Naive thymus-derived CD4-positive, alpha-beta T cell (primary cell): Measurements from ENCODE around the gene NOL4L. TPM values are rescaled to one million over a fixed set of nuclear protein-coding genes. Genes with fewer than 3 reads are reported as not detected.

ENCODE experiments used
- ATAC-seq: fragments of 150-1000 bp; cut with Tn5 transposase; 2 replicates; pipeline ENCODE4 v1.10.0; 2021; ENCODE audit warnings: mild to moderate bottlenecking, moderate library complexity
- CTCF ChIA-PET: fragments of 350-600 bp; sonication (Branson Sonifier 250); formaldehyde crosslinking; loops from one replicate; lab custom pipeline; 2021; ENCODE audit warnings: antibody characterized with exemption; lab: Charles Lee
- POLR2A ChIA-PET: fragments of 350-600 bp; sonication (Branson Sonifier 250); formaldehyde crosslinking; loops from one replicate; lab custom pipeline; 2021; ENCODE audit warnings: antibody characterized with exemption, inconsistent platforms; lab: Charles Lee
- DNase-seq, 9 donors: peaks; one replicate each; pipeline versions ENCODE4 v3.0.0 to v3.0.0-alpha.2; 2020 to 2022; ENCODE audit warnings: mixed read lengths in 1 of 9
- H3K27ac ChIP-seq: one replicate; pipeline ENCODE4 v1.7.0; 2013; ENCODE audit warnings: mild to moderate bottlenecking, low read depth, low read length, moderate library complexity
- H3K27me3 ChIP-seq, 2 donors: one replicate each; pipeline ENCODE4 v1.7.0; 2013; ENCODE audit warnings: low read length in 2 of 2, mild to moderate bottlenecking in 2 of 2, moderate library complexity in 2 of 2; ENCODE audit not compliant: control insufficient read depth in 2 of 2, insufficient read depth in 2 of 2
- H3K36me3 ChIP-seq, 3 experiments: 1 replicate in 2 of 3; 2 replicates in 1 of 3; pipeline ENCODE4 v1.7.0; 2013; ENCODE audit warnings: low read length in 3 of 3, mild to moderate bottlenecking in 3 of 3, moderate library complexity in 1 of 3; ENCODE audit not compliant: insufficient read depth in 3 of 3, control insufficient read depth in 2 of 3
- H3K4me1 ChIP-seq, 2 donors: one replicate each; pipeline ENCODE4 v1.7.0; 2013; ENCODE audit warnings: low read length in 2 of 2, mild to moderate bottlenecking in 2 of 2, moderate library complexity in 1 of 2; ENCODE audit not compliant: control insufficient read depth in 2 of 2, insufficient read depth in 2 of 2
- H3K4me3 ChIP-seq: 2 replicates; pipeline ENCODE4 v1.7.0; 2013; ENCODE audit warnings: mild to moderate bottlenecking, low read length
- H3K9me3 ChIP-seq, 3 experiments: 1 replicate in 2 of 3; 2 replicates in 1 of 3; pipeline ENCODE4 v1.7.0; 2013; ENCODE audit warnings: low read length in 3 of 3; ENCODE audit not compliant: control insufficient read depth in 2 of 3
- H3K27ac Mint-ChIP-seq, 9 donors: one replicate each; pipeline ENCODE4 v1.8.0; 2020 to 2022; ENCODE audit warnings: mixed read lengths in 9 of 9, mild to moderate bottlenecking in 8 of 9, moderate library complexity in 5 of 9, inconsistent platforms in 2 of 9
- H3K27me3 Mint-ChIP-seq, 5 donors: one replicate each; pipeline ENCODE4 v1.8.0; 2021 to 2022; ENCODE audit warnings: mixed read lengths in 5 of 5, mild to moderate bottlenecking in 1 of 5
- H3K36me3 Mint-ChIP-seq, 5 donors: one replicate each; pipeline ENCODE4 v1.8.0; 2020 to 2022; ENCODE audit warnings: mixed read lengths in 5 of 5, mild to moderate bottlenecking in 3 of 5, inconsistent platforms in 1 of 5
- H3K4me1 Mint-ChIP-seq, 7 donors: one replicate each; pipeline ENCODE4 v1.8.0; 2020 to 2022; ENCODE audit warnings: mixed read lengths in 7 of 7, mild to moderate bottlenecking in 3 of 7, inconsistent platforms in 1 of 7
- H3K4me3 Mint-ChIP-seq, 10 donors: one replicate each; pipeline ENCODE4 v1.8.0; 2020 to 2022; ENCODE audit warnings: mild to moderate bottlenecking in 10 of 10, mixed read lengths in 10 of 10, moderate library complexity in 6 of 10, inconsistent platforms in 2 of 10
- H3K9me3 Mint-ChIP-seq, 11 donors: one replicate each; pipeline ENCODE4 v1.8.0; 2020 to 2022; ENCODE audit warnings: mixed read lengths in 11 of 11, mild to moderate bottlenecking in 4 of 11, inconsistent platforms in 1 of 11, moderate library complexity in 1 of 11
- intact Hi-C, 2 donors: fragments of 100-400 bp; cut with micrococcal nuclease; formaldehyde crosslinking; loops; one replicate each; pipeline ENCODE4 v1.15.1; 2023
- polyA plus RNA-seq, 2 donors: library from polyadenylated mRNA; unstranded; fragments of 300-500 nt; fragmentation: Illumina TruSeq; gene quantifications; one replicate each; pipeline ENCODE4 v1.2.3, GENCODE V29; 2021
- total RNA-seq, 6 experiments: library from RNA in 5 of 6; stranded (reverse) in 5 of 6; gene quantifications; 1 replicate in 5 of 6; 2 replicates in 1 of 6; pipeline ENCODE4 v1.2.3 and lab custom pipeline; 2021 to 2026

The NOL4L gene
- total and polyA plus RNA-seq, 7 experiments from 2014 or later: 17.3 to 81.9 (median 62.7) TPM

GRCh38 chr20:32572271-32572968 is 12.7 kb downstream of the NOL4L start:
- H3K27ac Mint-ChIP-seq: peak overlapping the region in 6 of 9 donors; percentile 55 to 86 (median 81)
- intact Hi-C loops: no loop called here
- no peak for ATAC-seq
- H3K36me3 ChIP-seq: no peaks in the 10 kb centered on the region
- H3K27me3 ChIP-seq: no peaks in the 10 kb centered on the region
- CTCF ChIA-PET: interaction anchor here (1.4 kb wide), 1 partner anchor 80 kb away, joined by 3 read pairs; no protein-coding TSS in a partner anchor
- H3K36me3 Mint-ChIP-seq: no peaks in the 10 kb centered on the region
- no peaks in the 10 kb centered on the region for H3K9me3 Mint-ChIP-seq
- peak overlapping the region; percentile 9 for H3K27ac ChIP-seq
- no peaks in the 10 kb centered on the region for H3K27me3 Mint-ChIP-seq
- no peak overlapping the region for H3K4me3 ChIP-seq
- DNase-seq: no peak
- peak overlapping the region in 3 of 10 donors; percentile 33 to 50 (median 49) for H3K4me3 Mint-ChIP-seq
- POLR2A ChIA-PET: interaction anchor here (0.9 to 1.5 kb wide), 4 partner anchors 10 to 47 kb away, joined by 3 to 6 read pairs (median 3); no protein-coding TSS in a partner anchor
- H3K4me1 Mint-ChIP-seq: peaks cover 0 to 55% (median 17%) of the 10 kb centered on the region in 7 donors
- H3K4me1 ChIP-seq: peaks cover 26 to 57% of the 10 kb centered on the region in 2 donors
- H3K9me3 ChIP-seq: no peaks in the 10 kb centered on the region

- Mint-ChIP-seq H3K4me1 (peaks cover 0 to 55% (median 16%) of the 10 kb centered on the region in 7 donors), H3K4me3 (peak overlapping the region in 4 of 10 donors; percentile 14 to 66 (median 31)), H3K36me3 (no peaks in the 10 kb centered on the region), H3K27ac (peak overlapping the region in 4 of 9 donors; percentile 75 to 86 (median 84)), H3K27me3 (no peaks in the 10 kb centered on the region), H3K9me3 (no peaks in the 10 kb centered on the region)
- no peak overlapping the region for H3K4me3 ChIP-seq
- POLR2A ChIA-PET: interaction anchor here (1.4 kb wide), 1 partner anchor 14 kb away, joined by 3 read pairs; no protein-coding TSS in a partner anchor
- intact Hi-C loops: no loop called here
- H3K27ac ChIP-seq: peak overlapping the region; percentile 30
- DNase-seq (no peak), ATAC-seq (no peak)
- no peaks in the 10 kb centered on the region for H3K27me3 ChIP-seq
- H3K4me1 ChIP-seq: peaks cover 33 to 57% of the 10 kb centered on the region in 2 donors
- H3K9me3 ChIP-seq: no peaks in the 10 kb centered on the region
- no peaks in the 10 kb centered on the region for H3K36me3 ChIP-seq
- CTCF ChIA-PET: interaction anchor here (1.4 kb wide), 1 partner anchor 81 kb away, joined by 3 read pairs; no protein-coding TSS in a partner anchor
These were observed 13.6 kb downstream of the NOL4L start for GRCh38 chr20:32571566-32571965.

- no peak for ATAC-seq
- H3K36me3 Mint-ChIP-seq: peaks cover 0 to 1% (median 0%) of the 10 kb centered on the region in 5 donors
- ChIA-PET CTCF (no interaction called here), POLR2A (interaction anchor here (0.9 to 2.7 kb wide), 5 partner anchors 10 to 35 kb away, joined by 3 to 13 read pairs (median 4); no protein-coding TSS in a partner anchor)
- H3K9me3 ChIP-seq: no peaks in the 10 kb centered on the region
- peak overlapping the region; percentile 44 for H3K27ac ChIP-seq
- no peaks in the 10 kb centered on the region for H3K27me3 Mint-ChIP-seq
- H3K36me3 ChIP-seq: peaks cover 0 to 1% (median 0%) of the 10 kb centered on the region in 3 experiments
- DNase-seq: no peak
- no peaks in the 10 kb centered on the region for H3K27me3 ChIP-seq
- intact Hi-C loops: no loop called here
- peaks cover 33 to 51% of the 10 kb centered on the region in 2 donors for H3K4me1 ChIP-seq
- peak overlapping the region in 4 of 9 donors; percentile 66 to 86 (median 84) for H3K27ac Mint-ChIP-seq
- peak overlapping the region in 1 of 10 donors; percentile 74 for H3K4me3 Mint-ChIP-seq
- peaks cover 0 to 59% (median 19%) of the 10 kb centered on the region in 7 donors for H3K4me1 Mint-ChIP-seq
- no peak overlapping the region for H3K4me3 ChIP-seq
- no peaks in the 10 kb centered on the region for H3K9me3 Mint-ChIP-seq
These were observed 14.5 kb downstream of the NOL4L start for GRCh38 chr20:32570401-32571190.

- intact Hi-C loops: no loop called here
- no peak overlapping the region for H3K4me3 ChIP-seq
- Mint-ChIP-seq H3K27ac (peak overlapping the region in 3 of 9 donors; percentile 84 to 90 (median 87)), H3K4me3 (peak overlapping the region in 2 of 10 donors; percentile 17 to 45), H3K36me3 (peaks cover 0 to 5% (median 0%) of the 10 kb centered on the region in 5 donors), H3K4me1 (peaks cover 0 to 64% (median 21%) of the 10 kb centered on the region in 7 donors), H3K9me3 (no peaks in the 10 kb centered on the region), H3K27me3 (no peaks in the 10 kb centered on the region)
- ChIA-PET CTCF (interaction anchor here (0.7 to 1.0 kb wide), 2 partner anchors 12 to 998 kb away, joined by 3 read pairs; no protein-coding TSS in a partner anchor), POLR2A (interaction anchor here (0.6 to 2.7 kb wide), 8 partner anchors 11 to 47 kb away, joined by 3 to 13 read pairs (median 4); no protein-coding TSS in a partner anchor)
- DNase-seq (no peak), ATAC-seq (peak; percentile 62)
- H3K36me3 ChIP-seq: peaks cover 0 to 6% (median 0%) of the 10 kb centered on the region in 3 experiments
- H3K4me1 ChIP-seq: peaks cover 33 to 45% of the 10 kb centered on the region in 2 donors
- no peaks in the 10 kb centered on the region for H3K9me3 ChIP-seq
- H3K27me3 ChIP-seq: no peaks in the 10 kb centered on the region
- H3K27ac ChIP-seq: peak overlapping the region; percentile 44
These were observed 15.5 kb downstream of the NOL4L start for GRCh38 chr20:32569380-32570305.

- Histone ChIP-seq H3K4me1 (peaks cover 33 to 43% of the 10 kb centered on the region in 2 donors), H3K27me3 (no peaks in the 10 kb centered on the region), H3K27ac (peak overlapping the region; percentile 44), H3K36me3 (peaks cover 0 to 6% (median 4%) of the 10 kb centered on the region in 3 experiments), H3K4me3 (no peak overlapping the region), H3K9me3 (no peaks in the 10 kb centered on the region)
- ChIA-PET POLR2A (interaction anchor here (0.8 to 2.7 kb wide), 4 partner anchors 11 to 47 kb away, joined by 3 to 13 read pairs (median 5); no protein-coding TSS in a partner anchor), CTCF (interaction anchor here (1.0 kb wide), 1 partner anchor 11 kb away, joined by 3 read pairs; no protein-coding TSS in a partner anchor)
- intact Hi-C loops: no loop called here
- H3K4me1 Mint-ChIP-seq: peaks cover 0 to 62% (median 21%) of the 10 kb centered on the region in 7 donors
- no peak for ATAC-seq
- DNase-seq: no peak
- H3K36me3 Mint-ChIP-seq: peaks cover 0 to 7% (median 0%) of the 10 kb centered on the region in 5 donors
- H3K9me3 Mint-ChIP-seq: no peaks in the 10 kb centered on the region
- no peaks in the 10 kb centered on the region for H3K27me3 Mint-ChIP-seq
- H3K27ac Mint-ChIP-seq: peak overlapping the region in 3 of 9 donors; percentile 84 to 90 (median 87)
- H3K4me3 Mint-ChIP-seq: peak overlapping the region in 4 of 10 donors; percentile 4 to 45 (median 18)
These were observed 16.1 kb downstream of the NOL4L start for GRCh38 chr20:32569018-32569379.
